Thyroid gland (tissue), 4 donors: ENCODE measurements around the gene EBF3.

Source experiments
- POLR2A ChIP-seq, 2 donors: fragments of 450-650 bp; IDR thresholded peaks; one replicate each; pipeline ENCODE4 v1.6.1; 2017; ENCODE audit warnings: antibody characterized with exemption in 2 of 2, mild to moderate bottlenecking in 2 of 2, moderate library complexity in 1 of 2
- TF ChIP-seq, protein P1 (sequence below), 6 experiments: fragments of 200-600 bp in 3 of 6; fragments of 450-650 bp in 3 of 6; sonication (generic) in 3 of 6; IDR thresholded peaks; one replicate each; pipeline ENCODE4 v1.5.1; 2016 to 2019; ENCODE audit warnings: antibody characterized with exemption in 6 of 6, mild to moderate bottlenecking in 2 of 6, inconsistent platforms in 1 of 6, moderate library complexity in 1 of 6

DNA sequence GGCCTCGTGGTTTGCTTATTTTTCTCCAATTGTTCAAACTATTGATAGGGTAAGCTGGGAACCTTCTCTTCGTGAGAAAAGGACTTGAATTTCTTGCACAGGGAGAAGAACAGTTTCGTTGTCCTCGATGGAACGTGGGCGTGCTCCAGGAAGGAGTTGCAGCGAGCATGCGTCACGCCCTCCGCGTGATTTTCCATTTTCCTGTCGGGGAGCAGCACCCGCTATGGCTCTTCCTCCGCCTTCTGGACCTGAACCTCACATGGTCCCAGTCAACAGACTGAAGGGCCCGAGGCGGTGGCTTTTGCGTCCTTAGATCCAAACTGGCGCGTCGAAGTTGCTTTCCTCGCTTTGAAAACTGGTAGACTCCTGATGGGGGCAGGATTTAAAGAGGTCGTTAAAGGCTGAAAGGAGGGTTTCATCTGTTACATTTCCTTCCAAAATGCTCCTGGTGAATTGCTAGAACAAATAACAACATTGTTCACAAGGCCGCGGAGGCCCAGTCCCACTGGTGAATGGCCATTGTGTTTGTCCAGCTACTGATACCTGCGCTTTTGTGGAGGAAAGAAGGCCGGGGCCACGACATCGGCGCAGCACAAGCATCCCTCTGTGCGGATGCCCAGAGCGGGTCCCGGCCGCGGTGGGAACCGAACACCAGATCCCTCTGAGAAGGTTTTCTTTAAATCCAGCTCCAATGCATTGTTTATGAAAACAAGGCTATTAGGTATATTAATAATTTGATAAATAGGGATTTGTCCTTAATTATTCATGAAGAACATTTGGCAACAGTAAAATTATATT is 75.9 kb downstream of the EBF3 start:
- TF ChIP-seq, protein P1, sequence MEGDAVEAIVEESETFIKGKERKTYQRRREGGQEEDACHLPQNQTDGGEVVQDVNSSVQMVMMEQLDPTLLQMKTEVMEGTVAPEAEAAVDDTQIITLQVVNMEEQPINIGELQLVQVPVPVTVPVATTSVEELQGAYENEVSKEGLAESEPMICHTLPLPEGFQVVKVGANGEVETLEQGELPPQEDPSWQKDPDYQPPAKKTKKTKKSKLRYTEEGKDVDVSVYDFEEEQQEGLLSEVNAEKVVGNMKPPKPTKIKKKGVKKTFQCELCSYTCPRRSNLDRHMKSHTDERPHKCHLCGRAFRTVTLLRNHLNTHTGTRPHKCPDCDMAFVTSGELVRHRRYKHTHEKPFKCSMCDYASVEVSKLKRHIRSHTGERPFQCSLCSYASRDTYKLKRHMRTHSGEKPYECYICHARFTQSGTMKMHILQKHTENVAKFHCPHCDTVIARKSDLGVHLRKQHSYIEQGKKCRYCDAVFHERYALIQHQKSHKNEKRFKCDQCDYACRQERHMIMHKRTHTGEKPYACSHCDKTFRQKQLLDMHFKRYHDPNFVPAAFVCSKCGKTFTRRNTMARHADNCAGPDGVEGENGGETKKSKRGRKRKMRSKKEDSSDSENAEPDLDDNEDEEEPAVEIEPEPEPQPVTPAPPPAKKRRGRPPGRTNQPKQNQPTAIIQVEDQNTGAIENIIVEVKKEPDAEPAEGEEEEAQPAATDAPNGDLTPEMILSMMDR (IDR thresholded peaks at IDR 0.05) = no peak
- TF ChIP-seq POLR2A (IDR thresholded peaks at IDR 0.05) = no peak
